ENCODE results near the gene SELENOM.

DNA sequence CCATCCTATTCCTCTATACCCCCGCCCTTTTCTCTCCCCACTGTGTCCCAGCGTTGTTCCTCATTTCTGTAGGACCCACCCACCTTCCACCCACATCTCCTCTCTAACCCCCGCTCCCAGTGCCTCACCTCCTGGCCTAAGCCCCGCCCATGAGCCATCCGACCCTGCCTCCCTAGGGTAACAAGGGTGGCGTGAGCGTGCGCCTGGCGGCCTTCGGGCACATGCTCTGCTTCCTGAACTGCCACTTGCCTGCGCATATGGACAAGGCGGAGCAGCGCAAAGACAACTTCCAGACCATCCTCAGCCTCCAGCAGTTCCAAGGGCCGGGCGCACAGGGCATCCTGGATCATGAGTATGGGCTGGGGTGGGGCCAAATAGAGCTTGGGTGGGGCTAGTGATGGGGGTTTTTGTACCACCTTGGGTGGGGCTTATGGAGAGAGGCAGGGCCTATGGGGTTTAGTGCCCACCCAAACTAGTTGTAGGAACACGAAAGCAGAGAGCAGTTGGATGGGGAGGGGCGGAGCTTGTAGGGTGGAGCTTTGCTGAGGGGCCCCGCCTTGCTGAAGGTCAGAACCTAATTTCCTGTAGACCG lies 19.9 kb upstream of the SELENOM start:
- TF ChIP-seq, protein P1, sequence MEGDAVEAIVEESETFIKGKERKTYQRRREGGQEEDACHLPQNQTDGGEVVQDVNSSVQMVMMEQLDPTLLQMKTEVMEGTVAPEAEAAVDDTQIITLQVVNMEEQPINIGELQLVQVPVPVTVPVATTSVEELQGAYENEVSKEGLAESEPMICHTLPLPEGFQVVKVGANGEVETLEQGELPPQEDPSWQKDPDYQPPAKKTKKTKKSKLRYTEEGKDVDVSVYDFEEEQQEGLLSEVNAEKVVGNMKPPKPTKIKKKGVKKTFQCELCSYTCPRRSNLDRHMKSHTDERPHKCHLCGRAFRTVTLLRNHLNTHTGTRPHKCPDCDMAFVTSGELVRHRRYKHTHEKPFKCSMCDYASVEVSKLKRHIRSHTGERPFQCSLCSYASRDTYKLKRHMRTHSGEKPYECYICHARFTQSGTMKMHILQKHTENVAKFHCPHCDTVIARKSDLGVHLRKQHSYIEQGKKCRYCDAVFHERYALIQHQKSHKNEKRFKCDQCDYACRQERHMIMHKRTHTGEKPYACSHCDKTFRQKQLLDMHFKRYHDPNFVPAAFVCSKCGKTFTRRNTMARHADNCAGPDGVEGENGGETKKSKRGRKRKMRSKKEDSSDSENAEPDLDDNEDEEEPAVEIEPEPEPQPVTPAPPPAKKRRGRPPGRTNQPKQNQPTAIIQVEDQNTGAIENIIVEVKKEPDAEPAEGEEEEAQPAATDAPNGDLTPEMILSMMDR (IDR thresholded peaks at IDR 0.05; ENCODE audit: insufficient read depth, low read length, poor library complexity, severe bottlenecking) = no peak
- TF ChIP-seq EZH2phosphoT487 (conservative IDR thresholded peaks at IDR 0.05; ENCODE audit: low read length) = no peak
